D341Med (cell line): ENCODE measurements around the gene MPRIP.
"Not testable (repeated sequence)": the region's sequence is repeated elsewhere in the genome, so short reads cannot be mapped to it uniquely, and the experiment has no call there.

Experiments used
- DNase-seq: peaks from one replicate; pipeline ENCODE4 v3.0.0; 2012; ENCODE audit warnings: low spot score

Gene MPRIP

DNA sequence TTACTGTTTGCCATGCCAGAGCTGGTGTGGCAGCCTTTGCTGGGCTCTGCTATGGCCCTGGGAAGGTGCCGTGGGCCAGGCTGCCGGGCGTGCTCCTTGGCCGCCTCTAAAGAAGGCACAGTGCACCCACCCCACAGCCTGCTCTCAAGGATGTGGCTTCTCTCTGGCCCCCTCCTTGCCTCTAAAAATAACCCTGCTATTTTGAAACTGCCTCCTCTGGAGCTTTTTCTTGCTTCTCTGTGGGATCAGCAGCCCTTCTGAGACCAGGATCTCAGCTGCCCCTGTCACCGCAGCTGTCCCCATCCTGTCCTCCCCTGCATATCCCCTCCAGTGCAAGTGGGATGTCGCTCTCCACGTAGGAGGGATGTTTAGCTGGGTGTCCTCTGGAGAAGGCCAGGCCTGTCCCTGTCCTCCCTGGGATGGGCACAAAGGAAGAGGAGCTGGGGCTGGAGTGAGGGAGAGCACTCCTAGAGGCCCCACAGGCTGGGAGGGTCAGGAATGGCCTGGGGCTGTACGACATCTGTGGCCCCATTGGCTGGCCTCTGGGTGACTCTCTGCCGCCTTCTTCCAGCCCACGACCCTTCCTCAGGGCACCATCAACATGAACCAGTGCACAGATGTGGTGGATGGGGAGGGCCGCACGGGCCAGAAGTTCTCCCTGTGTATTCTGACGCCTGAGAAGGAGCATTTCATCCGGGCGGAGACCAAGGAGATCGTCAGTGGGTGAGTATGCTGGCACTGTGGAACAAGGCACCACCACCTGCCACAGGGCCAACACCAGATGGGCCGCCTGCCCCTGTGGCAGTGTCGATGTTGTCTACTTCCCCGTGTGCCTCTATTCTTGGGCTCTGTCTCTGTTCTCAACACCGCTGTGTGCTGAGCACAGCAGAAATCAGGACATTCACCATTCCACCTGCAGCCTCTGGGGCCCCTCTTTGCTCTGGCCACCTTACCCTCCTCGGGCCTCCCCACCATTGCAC is 84.2 kb downstream of the MPRIP start:
- DNase-seq = no peak

DNA sequence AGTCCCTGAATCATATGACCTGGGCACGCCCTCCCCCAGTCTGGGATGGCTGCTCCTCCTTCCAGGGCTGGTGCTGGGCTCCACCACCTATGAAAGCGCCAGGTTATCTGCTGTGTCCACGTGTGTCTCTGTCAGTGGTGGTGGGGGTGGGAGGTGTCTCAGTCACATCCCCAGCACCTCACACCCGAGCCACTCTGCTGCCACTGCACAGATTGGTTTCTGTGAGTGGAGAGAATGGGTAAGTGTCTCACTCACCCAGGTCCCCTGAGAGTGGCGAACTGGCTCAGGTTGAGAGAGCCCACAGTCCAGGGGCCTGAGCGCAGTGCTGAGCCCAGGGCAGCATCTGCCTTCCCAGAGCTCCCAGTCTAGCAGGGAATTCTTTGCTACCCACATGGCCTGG is 84.9 kb downstream of the MPRIP start:
- DNase-seq = no peak

DNA sequence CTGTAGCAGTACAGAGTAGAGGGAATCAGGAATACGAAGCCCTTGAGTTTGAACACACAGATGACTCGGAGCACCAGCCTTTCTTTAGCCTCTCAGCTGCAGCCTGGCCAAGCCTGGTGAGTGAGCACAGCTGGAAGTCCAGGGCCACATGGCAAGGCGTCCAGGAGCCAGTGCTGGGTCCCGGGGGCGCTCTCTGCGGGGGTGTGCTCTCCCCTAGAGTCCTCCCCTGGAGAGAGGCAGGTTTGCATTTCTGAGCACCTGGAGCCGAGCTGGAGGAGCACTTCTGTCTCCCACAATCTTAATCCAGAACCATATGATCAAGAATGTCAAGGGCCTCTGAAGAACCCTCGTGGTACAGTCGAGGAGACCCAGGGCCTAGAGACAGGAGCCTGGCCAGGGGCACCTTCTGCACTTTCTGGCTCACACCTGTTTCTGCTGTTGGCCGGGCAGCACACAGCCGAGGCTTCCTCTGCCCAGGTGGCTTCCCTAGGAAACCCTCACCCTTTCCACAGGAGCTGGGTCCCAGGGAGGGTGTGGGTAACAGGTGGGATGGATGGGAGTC is 85.6 kb downstream of the MPRIP start:
- DNase-seq = no peak

DNA sequence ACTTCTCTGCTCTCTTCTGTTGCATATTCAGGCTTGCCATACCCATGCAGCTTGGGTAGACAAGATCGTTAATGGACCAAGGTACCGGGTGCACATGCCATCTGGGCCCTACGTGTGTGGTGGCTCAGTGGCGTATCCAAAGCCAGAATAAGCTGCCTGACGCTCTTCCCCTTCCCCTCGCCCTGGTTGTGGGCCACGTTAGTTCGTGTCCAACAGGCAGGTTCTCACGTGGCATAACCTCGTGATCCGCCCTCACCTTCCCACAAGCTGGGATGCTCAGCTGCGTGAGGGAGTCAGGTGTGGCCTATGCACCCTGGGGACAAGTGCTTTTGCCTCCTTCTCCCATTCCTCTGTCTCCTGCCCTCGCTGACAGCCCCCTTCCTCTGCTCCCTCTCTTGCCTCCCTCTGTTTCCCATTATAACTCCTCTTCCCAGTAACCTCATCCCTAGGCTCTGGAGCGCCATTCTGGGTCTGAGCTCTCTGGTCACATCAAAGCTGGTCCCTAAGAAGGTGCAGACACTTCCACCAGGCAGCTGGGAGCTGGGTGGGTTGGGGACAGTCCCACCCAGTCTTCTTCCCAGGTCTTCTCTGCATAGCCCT is 86.3 kb downstream of the MPRIP start:
- DNase-seq = no peak

DNA sequence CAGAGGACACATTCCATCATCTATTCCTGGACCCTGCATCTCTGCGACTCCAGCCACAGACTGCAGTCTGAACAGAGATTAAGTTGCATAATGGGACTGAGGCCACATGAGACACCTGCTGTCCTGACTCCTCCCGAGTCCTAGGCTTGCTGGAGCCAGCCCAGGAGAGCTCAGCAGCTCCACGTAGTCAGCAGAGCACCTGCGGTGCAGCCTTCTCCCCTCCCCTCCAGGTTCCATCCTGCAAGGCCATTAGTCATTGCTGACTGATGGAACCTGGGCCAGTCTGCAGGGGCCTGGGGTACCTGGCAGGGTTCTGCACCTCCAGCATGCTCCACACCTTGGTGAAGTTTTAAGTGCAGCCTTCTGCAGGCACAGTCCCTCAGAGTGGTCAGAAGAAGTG is 87.2 kb downstream of the MPRIP start:
- no peak for DNase-seq

DNA sequence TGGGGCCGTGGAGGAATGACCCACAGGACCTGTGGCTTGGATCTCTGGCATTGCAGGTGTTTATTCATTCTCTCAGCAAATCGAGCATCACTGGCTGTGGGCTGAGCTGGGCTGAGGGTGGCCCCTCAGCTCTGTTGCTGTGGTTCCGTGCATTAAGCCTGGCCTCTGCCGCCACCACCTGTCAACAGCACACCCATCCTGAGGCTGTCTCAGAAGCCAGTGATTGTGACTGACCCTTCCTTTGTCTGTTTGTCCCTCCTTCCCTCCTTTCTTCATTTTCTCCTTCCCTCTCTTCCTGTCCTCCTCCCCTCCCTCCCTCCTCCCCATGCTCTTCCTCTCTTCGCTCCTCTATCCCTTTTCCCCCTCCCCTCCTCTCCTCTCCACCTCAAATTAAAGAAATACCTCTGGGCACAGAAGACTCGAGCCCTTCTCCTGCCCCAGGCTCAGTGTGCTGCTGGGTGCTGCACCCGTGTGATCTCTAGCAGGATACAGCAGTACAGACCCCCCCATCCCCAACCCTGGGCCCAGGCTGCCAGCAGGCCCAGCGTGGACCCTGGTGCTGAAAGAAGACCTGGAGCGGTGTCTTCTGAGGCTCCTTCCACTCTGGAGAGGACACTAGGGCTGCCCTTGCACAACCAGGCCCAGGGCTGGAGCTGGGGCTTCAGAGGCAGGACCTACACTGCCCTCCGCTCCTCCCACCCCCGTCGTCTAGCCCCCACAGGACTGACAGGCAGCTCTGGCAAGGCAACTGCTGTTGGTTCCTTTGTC is 88.0 kb downstream of the MPRIP start:
- no peak for DNase-seq

DNA sequence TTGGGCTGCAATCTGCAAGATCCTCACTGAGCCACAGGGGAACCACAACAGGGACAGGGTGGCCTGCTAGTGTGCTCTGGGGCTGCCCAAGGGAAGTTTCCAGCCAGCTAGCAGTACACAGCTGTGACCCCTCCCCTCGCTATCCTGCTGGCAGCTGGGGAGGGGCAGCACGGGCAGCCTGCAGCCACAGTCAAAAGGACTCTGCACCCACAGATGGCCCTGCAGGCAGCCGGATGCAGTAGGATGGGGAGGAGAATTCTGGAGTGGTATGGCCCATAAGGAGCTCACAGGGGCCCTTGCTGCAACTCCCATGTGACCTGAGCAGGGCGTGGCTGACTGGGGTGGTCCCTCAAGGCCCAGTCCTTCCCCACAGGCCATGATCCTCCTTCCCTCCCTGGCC is 89.6 kb downstream of the MPRIP start:
- DNase-seq = no peak

DNA sequence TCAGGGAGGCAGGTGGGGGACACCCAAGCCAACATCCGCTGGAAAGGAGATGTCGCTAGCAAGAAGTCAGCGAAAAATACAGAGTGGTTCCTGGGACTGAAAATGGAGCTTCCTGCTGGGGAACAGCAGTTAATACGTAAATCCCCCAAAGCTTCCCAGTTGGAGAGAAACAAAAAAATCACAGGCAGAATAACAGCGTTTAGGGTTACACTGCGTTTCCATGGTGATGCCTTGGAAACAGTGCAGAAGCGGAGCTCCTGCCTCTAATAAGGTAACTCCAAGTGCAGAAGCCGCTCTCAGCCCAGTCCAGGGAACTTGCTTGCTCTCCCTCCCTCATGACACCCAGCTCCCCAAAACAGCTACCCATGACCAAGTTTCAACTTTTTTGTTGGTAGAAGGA is 90.5 kb downstream of the MPRIP start:
- DNase-seq = no peak

DNA sequence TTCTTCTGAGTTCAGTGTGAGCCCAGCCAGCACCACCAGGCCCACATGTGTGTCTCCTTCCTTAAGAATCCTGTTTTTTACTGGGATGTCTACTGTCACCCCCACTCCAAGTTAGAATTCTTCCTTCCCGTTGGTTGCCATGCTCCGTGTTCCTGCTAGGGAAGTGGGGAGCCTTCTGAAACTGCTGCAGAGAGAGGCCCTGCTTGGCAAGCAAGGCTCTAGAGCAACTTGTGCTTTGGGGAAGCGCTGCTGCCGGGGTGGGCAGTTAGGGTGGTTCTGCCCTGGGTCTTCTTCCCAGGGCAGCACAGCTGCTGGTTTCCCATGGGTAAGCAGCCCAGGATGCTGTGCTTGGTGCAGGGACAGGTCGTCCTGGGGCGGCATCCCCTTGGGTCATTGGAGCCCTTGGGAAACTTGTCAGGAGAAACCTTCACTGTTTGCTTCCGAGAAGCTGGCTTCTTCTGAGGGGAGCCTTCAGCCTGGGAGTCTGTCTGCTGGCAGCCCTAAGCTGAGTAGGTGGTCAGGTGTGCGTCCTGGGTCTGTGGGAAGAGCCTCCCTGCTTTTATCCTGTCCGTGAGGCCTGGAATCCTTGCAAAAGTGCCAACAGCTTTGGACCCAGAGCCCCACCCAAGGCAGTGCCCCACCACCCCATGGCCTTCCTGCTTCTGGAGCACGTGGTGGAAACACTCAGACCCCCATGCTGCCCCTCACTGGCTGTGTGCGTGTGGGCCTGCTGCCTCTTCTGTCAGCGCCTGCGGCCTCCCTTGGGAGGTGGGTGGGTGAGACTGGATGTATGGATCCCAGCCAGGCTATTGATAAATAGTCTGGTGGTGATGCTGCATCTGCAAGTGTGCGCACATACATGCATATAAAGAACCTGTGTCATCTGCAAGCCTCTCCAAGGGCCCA is 92.0 kb downstream of the MPRIP start:
- no peak for DNase-seq

DNA sequence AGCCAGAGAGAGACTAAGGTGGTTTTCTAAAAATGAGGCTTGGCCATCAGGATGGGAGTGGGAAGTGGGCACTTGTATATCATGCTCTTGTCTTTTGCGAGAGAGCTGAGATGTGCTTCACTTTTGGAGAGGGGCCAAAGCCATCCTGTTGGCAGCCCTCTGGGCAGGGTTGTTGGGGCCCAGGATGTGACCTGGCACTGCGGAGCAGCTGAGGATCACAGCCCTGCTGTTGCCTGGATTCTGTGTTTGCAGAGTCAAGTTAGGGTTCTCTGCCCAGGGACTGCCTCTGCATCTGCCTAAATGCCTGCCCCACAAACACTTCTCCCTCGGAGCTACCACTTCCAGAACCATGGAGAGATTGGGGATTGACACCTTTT is 92.7 kb downstream of the MPRIP start:
- DNase-seq = no peak

DNA sequence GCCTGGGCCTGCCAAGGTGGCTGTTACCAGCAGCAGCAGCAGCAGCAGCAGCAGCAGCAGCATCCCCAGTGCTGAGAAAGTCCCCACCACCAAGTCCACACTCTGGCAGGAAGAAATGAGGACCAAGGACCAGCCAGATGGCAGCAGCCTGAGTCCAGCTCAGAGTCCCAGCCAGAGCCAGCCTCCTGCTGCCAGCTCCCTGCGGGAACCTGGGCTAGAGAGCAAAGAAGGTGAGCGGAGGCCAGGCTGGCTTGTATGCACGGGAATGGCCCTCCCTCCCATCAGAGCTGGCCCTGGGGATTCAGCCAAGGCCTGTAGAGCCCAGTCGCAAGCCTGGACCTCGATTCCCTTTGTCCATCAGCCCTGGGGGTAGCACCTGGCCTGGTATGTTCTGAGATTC is 94.0 kb downstream of the MPRIP start:
- DNase-seq = not testable (repeated sequence)

DNA sequence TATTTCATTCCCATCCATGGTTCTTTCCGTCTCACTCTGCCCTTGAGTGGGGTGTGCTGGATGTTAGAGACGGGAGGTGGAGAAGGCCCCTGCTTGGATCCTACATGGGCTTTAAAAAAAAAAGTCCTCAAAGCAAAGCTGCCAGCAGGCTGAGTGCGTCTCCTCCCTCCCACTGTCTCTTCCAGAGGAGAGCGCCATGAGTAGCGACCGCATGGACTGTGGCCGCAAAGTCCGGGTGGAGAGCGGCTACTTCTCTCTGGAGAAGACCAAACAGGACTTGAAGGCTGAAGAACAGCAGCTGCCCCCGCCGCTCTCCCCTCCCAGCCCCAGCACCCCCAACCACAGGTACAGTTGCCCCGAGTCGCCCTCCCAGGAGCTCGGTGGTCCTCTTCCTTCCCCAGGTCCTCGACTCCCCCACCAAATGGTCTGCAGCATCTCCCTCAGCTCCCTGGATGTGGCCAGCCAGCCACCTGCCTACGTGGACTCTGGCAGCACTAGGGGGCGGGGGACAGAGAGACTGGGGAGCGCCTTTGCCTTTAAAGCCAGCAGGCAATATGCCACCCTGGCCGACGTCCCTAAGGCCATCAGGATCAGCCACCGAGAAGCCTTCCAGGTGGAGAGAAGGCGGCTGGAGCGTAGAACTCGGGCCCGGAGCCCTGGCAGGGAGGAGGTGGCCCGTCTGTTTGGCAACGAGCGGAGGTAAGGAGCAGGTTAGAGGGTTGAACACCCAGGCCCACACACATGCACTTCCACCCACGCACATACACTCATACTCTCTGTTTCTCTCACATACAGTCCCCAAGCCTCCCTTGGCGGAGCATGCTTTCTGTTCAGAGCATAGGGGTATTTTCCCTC is 95.7 kb downstream of the MPRIP start:
- no peak for DNase-seq

DNA sequence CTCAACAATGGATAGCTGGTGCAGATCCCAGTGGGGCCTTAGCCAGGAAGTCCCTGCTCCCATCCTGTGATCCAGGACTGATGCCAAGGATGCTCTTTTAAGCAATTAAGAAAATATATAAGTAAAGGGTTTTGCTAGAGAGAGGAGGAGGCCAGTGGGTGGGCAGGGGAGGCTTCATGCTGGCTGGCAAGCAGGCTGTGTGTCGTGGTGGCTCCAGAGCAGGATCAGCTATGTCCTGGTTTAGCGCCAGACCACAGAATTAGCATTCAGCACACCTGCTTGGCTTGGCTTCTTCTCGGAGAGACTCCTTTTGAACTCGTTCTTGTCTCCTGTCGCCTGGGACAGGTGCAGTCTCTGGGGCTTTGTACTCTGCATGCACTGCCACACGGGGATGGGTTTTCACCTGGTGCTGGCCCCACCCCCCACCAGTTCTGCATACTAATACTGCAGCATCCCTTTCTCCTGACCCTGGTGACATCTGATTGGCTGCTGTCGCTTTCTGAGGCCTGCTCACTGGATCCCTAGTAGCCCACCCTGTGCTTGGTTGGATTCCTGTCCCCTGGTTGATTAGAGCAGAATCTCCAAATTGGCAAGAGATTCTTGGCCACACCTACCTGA is 97.8 kb downstream of the MPRIP start:
- no peak for DNase-seq

DNA sequence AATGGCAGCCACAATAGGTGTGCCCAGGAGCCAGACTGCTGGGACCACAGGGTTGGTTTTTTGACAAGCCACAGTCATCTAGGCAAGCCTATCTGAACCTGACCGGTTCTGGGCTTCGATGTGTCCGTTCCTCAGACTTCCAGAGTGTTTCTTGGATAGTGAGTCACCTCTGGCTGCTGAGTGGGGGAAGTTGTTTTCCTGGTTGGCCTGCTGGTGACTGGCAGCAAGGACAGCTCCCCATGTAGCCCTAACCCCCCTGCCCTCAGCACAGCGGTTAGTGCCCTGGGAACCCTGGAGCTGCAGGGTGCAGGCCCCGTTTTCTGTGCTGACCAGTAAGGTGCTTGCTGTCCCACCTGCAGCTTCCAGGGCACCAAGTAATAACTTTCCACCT is 98.3 kb downstream of the MPRIP start:
- DNase-seq = no peak

DNA sequence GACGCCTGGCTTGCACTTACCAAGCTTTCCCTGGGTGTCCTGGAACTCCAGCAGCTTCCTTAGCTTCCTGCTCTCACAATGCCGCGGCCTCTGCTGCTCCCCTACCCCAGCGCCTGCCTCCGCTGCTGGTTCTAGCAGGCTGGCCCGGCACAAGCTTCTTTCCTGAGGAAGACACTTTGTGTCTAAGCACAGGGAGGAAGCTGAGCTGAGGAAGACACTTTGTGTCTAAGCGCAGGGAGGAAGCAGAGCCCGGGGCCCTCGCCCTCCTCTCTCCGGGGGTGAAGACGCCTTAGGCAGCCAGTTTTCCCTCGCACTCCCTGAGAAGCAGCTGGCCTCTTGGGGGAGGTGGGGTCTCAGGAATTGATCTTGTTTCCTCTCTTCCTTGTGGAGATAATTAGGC is 99.0 kb downstream of the MPRIP start:
- DNase-seq = no peak

DNA sequence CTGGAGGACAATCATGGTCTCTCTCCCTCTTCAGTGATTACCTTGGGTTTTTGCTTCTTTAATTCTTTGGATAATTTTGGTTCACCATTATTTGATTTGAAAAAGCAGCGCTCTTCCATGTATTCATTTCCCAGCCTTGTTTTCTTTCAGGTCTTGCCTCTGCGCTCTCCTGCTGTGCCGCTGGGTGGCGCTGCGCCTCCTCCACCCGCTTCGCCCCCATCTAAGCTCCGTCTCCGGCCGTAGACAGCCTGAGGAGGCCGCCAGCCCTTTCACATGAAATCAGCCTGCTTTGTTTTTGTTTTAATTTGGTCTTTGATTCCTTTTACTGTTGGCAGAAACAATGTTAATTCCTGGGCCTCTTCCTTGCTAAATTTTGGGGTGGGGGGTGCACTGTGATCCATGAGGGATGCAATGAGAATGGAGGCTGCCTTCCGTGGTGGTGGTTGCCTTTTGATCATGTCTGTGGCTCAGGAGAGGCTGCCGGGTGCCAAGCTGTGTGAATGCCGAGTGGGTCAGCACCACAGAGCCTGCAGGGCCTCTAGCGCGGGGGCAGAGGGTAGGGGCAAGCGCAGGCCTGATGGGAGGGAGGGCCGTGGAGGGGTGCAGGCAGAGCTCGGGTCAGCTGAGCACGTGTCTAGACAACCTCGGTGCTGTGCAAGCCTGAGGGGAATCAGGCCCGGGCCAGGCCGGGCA is 99.7 kb downstream of the MPRIP start:
- DNase-seq = peak; percentile 55

DNA sequence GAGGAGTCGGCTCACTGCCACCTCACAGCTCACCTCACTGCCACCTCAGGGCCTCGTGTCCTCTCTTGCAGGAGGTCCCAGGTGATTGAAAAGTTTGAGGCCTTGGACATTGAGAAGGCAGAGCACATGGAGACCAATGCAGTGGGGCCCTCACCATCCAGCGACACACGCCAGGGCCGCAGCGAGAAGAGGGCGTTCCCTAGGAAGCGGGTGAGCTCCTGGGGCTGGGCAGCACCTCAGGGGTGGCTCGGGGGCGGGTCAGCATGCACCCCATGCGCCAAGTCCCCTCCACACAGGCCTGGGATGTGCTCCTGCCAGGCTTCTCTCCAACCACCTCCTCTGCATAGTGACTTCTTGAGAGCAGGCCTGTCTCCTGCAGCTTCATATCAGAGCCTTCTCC is 100.3 kb downstream of the MPRIP start:
- no peak for DNase-seq

DNA sequence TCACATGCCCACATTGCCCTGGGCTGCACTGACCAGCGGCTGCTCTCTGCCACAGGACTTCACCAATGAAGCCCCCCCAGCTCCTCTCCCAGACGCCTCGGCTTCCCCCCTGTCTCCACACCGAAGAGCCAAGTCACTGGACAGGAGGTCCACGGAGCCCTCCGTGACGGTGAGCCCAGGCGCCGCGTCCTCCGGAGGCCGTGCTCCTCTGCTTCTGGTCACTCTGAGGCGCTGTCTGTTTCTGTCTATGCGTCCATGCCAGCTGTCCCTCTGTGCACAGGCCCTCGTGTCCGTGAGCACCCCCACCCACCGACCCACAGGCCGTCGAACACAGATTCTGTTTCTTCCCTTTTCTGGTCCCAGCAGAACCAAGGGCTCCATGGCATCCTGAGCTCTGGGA is 101.2 kb downstream of the MPRIP start:
- no peak for DNase-seq

DNA sequence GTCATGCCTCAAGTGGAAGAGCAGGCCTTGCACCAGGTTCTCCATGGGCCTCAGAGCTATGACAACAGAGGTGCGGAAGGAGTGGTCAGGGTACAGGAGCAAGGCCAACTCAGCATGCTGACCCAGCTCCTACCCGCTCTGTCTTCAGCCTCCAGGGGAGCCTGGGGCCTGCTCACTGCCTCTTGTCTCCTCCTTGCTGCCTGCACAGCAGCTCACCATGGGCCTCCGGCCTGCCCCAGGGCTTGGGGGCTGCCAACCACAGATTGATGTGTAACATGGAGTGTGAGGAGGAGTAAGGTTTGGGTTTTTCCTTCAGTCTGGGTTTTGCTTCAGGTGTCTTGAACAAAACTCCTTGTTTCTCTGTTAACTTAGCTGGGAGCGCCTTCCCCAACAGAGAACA is 101.8 kb downstream of the MPRIP start:
- no peak for DNase-seq
